Measurements from ENCODE around the gene CALM3.

CALM3 gene

GRCh38 chr19:46609511-46610412, 8.6 kb downstream of the CALM3 start:
- TF ChIP-seq CTCF (IDR thresholded peaks at IDR 0.05; ENCODE audit: extremely low read depth, missing control alignments), result no peak
- DNase-seq (ENCODE audit: low spot score), result no peak

- no peak for TF ChIP-seq CTCF (IDR thresholded peaks at IDR 0.05; ENCODE audit: extremely low read depth, missing control alignments)
These were observed 9.3 kb downstream of the CALM3 start for GRCh38 chr19:46610413-46610775.

GRCh38 chr19:46610851-46611770, 10.0 kb downstream of the CALM3 start:
- no peak for TF ChIP-seq CTCF (IDR thresholded peaks at IDR 0.05; ENCODE audit: extremely low read depth, missing control alignments)
- peak; percentile 4 for DNase-seq (ENCODE audit: low spot score)

More at GRCh38 chr19:46610413-46610775, 9.3 kb downstream of the CALM3 start:
- DNase-seq (ENCODE audit: low spot score), result no peak

GRCh38 chr19:46611776-46612175, 10.6 kb downstream of the CALM3 start:
- no peak for DNase-seq (ENCODE audit: low spot score)
- no peak for TF ChIP-seq CTCF (IDR thresholded peaks at IDR 0.05; ENCODE audit: extremely low read depth, missing control alignments)

GRCh38 chr19:46613525-46613924, 12.4 kb downstream of the CALM3 start:
- TF ChIP-seq CTCF (IDR thresholded peaks at IDR 0.05; ENCODE audit: extremely low read depth, missing control alignments), result no peak
- no peak for DNase-seq (ENCODE audit: low spot score)

- TF ChIP-seq CTCF (IDR thresholded peaks at IDR 0.05; ENCODE audit: extremely low read depth, missing control alignments), result peak; percentile 51
- peak; percentile 77 for DNase-seq (ENCODE audit: low spot score)
These were observed 13.1 kb downstream of the CALM3 start for GRCh38 chr19:46614114-46614722.

All from GM20000 (cell line).